Loucy (cell line): ENCODE data around the gene MRAP.

Experiments
- H2AFZ ChIP-seq: fragments of 200-600 bp; sonication (generic); 2 replicates; pipeline ENCODE4 v1.6.0; 2016; ENCODE audit warnings: antibody characterized with exemption, mild to moderate bottlenecking, low read length, moderate library complexity
- H3F3A ChIP-seq: fragments of 200-600 bp; 2 replicates; pipeline ENCODE4 v1.6.0; 2016; ENCODE audit warnings: antibody characterized with exemption, low read depth, mild to moderate bottlenecking
- H3K27me3 ChIP-seq: fragments of 200-600 bp; sonication (generic); 2 replicates; pipeline ENCODE4 v1.6.1; 2014; ENCODE audit warnings: low read length, mild to moderate bottlenecking; ENCODE audit not compliant: insufficient read depth, poor library complexity, severe bottlenecking
- H3K36me3 ChIP-seq: fragments of 200-600 bp; sonication (generic); 2 replicates; pipeline ENCODE4 v1.6.1; 2016; ENCODE audit warnings: low read length; ENCODE audit not compliant: insufficient read depth
- H3K4me1 ChIP-seq: fragments of 200-600 bp; sonication (generic); 2 replicates; pipeline ENCODE4 v1.5.1; 2014; ENCODE audit warnings: low read length, mild to moderate bottlenecking; ENCODE audit not compliant: insufficient read depth, poor library complexity, severe bottlenecking
- H3K4me2 ChIP-seq: fragments of 200-600 bp; sonication (generic); 2 replicates; pipeline ENCODE4 v1.6.0; 2014; ENCODE audit warnings: antibody characterized with exemption, low read length, low read depth, mild to moderate bottlenecking; ENCODE audit not compliant: poor library complexity, severe bottlenecking
- H3K4me3 ChIP-seq: fragments of 200-600 bp; sonication (generic); 2 replicates; pipeline ENCODE4 v1.5.1; 2014; ENCODE audit warnings: low read length, mild to moderate bottlenecking, mixed read lengths; ENCODE audit not compliant: poor library complexity, severe bottlenecking
- H3K79me2 ChIP-seq: fragments of 200-600 bp; sonication (generic); 2 replicates; pipeline ENCODE4 v1.6.1; 2014; ENCODE audit warnings: low read length; ENCODE audit not compliant: insufficient read depth
- H3K9ac ChIP-seq: fragments of 200-600 bp; sonication (generic); 2 replicates; pipeline ENCODE4 v1.6.0; 2014; ENCODE audit warnings: mild to moderate bottlenecking, low read depth, low read length, moderate library complexity; ENCODE audit not compliant: poor library complexity, severe bottlenecking
- H3K9me2 ChIP-seq: fragments of 200-600 bp; sonication (generic); replicated peaks from 2 replicates; pipeline ENCODE4 v1.6.1; 2016; ENCODE audit warnings: low read depth, low read length, mixed read lengths
- H3K9me3 ChIP-seq: fragments of 200-600 bp; sonication (generic); 2 replicates; pipeline ENCODE4 v1.6.1; 2014; ENCODE audit warnings: mild to moderate bottlenecking, antibody characterized with exemption, low read length, low read depth; ENCODE audit not compliant: insufficient read depth
- H4K20me1 ChIP-seq: fragments of 200-600 bp; sonication (generic); 2 replicates; pipeline ENCODE4 v1.6.0; 2014; ENCODE audit warnings: antibody characterized with exemption, low read length, mild to moderate bottlenecking; ENCODE audit not compliant: insufficient read depth, poor library complexity, severe bottlenecking
- EZH2phosphoT487 ChIP-seq: fragments of 200-600 bp; IDR thresholded peaks from 2 replicates; pipeline ENCODE4 v1.6.1; 2018; ENCODE audit warnings: antibody characterized with exemption, mild to moderate bottlenecking, moderate library complexity, borderline replicate concordance
- TF ChIP-seq, protein P1 (sequence below): fragments of 200-600 bp; sonication (generic); conservative IDR thresholded peaks from 2 replicates; pipeline ENCODE4 v1.5.1; 2014; ENCODE audit warnings: mild to moderate bottlenecking, antibody characterized with exemption, low read length

MRAP gene

DNA sequence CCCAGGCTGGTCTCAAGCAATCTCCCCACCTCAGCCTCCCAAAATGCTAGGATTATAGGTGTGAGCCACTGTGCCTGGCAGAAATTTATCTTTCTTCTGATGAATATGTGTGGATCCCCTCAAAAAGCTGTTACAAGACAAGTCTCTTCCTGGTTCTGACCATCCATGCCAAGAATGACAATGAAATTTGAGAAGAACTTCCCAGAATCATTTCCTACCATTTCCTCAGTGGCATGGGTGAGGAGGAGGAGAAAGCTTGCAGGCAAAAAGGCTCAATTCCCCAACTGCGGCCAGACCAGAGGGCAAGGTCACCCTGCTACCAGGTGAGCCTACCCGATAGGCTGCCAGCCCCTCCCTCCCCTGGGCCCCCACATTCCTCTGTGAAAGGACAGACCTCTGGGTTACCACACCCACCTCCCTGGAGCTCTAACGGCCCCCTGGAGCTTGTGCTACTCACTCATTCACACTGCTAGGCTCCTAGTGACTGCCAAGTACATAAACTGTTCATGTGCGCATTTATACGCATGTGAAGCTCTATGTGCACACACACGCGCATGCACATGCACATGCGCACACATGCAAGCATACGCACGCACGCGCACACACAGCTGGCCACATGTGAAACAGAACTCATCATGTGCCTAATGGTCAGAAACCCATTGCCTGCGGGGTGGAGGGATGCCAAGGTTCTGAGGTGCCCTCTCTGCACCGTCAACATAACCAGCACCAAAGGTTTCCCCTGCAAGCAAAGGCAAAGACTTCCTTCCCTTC lies 17.0 kb downstream of the MRAP start:
- Histone ChIP-seq H3K79me2 (no peaks in the 10 kb centered on the region), H3F3A (no peaks in the 10 kb centered on the region), H3K4me2 (no peak overlapping the region), H3K9me3 (no peaks in the 10 kb centered on the region), H4K20me1 (no peaks in the 10 kb centered on the region), H2AFZ (no peak overlapping the region), H3K4me1 (no peaks in the 10 kb centered on the region), H3K9ac (no peak overlapping the region), H3K27me3 (no peaks in the 10 kb centered on the region), H3K4me3 (no peak overlapping the region), H3K36me3 (peaks cover 8% of the 10 kb centered on the region; the same call in 1 of the 2 replicates), H3K9me2 (no peaks in the 10 kb centered on the region)
- no peak for TF ChIP-seq EZH2phosphoT487
- TF ChIP-seq, protein P1, sequence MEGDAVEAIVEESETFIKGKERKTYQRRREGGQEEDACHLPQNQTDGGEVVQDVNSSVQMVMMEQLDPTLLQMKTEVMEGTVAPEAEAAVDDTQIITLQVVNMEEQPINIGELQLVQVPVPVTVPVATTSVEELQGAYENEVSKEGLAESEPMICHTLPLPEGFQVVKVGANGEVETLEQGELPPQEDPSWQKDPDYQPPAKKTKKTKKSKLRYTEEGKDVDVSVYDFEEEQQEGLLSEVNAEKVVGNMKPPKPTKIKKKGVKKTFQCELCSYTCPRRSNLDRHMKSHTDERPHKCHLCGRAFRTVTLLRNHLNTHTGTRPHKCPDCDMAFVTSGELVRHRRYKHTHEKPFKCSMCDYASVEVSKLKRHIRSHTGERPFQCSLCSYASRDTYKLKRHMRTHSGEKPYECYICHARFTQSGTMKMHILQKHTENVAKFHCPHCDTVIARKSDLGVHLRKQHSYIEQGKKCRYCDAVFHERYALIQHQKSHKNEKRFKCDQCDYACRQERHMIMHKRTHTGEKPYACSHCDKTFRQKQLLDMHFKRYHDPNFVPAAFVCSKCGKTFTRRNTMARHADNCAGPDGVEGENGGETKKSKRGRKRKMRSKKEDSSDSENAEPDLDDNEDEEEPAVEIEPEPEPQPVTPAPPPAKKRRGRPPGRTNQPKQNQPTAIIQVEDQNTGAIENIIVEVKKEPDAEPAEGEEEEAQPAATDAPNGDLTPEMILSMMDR, result no peak

DNA sequence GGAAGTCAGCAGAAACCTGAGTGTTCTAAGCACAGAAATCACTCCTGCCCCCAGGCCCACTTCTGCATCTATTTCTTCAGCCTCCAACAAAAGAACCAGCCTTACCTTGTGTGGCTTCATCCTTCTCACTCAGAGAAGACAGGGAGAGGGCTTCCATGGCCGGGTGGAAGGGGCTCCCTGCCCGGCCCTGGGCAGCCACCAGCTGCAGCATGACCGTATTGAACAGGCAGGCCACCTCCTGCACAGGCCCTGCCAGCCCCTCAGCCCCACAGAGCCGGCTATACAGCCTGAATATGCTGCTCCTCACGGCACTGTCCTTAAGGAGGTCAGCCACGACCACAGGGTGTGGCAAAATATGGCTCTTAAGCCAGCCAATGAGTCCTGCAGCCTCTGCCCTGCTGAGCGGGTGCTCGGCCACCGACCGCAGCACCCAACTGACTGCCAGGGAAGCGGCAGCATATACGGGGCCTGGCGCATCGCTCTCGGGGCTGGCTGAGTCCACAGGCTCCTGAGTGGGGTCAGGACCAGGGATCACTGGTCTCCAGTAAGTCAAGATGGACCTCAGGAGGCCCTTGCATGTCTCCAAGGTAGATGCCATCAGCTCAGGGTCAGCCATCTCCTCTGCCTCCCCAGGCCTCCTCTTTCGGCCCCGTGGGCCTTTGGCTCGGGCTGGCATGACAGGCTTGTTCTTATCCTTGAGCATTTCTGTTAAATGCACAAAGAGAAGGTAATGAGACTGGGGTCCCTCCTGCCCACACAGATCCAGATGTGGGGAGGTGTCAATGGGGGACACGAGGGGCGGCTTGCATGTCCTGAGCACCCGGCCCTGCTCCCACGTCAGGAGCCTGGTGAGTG lies 17.9 kb downstream of the MRAP start:
- Histone ChIP-seq H3K36me3 (peaks cover 16% of the 10 kb centered on the region; the same call in 1 of the 2 replicates), H3K9ac (no peak overlapping the region), H3K4me3 (no peak overlapping the region), H3K79me2 (no peaks in the 10 kb centered on the region), H3K27me3 (no peaks in the 10 kb centered on the region), H2AFZ (no peak overlapping the region), H3F3A (no peaks in the 10 kb centered on the region), H3K9me2 (no peaks in the 10 kb centered on the region), H3K4me2 (no peak overlapping the region), H4K20me1 (no peaks in the 10 kb centered on the region), H3K9me3 (no peaks in the 10 kb centered on the region), H3K4me1 (no peaks in the 10 kb centered on the region)
- TF ChIP-seq, protein P1, result no peak
- no peak for TF ChIP-seq EZH2phosphoT487

DNA sequence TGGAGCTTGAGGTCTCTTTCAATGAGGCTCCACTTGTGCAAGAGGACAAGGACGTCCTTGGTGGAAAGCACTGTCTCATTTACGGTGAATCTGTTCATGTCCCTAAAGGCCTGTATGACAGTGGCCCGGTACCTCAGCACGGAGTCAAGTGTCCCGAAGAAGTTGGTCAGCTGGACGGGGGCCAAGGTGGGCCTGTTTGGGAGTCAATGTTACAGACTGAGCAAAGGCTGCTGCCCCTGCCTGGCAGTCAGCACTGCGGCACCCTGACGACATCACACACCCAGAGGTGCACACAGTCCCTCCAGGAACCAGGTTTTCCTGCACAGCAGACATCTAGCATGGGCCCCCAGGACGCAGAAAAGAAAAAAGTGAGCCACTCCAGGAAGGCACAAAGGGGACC lies 19.1 kb downstream of the MRAP start:
- H3K9me3 ChIP-seq, result no peaks in the 10 kb centered on the region
- peaks cover 19% of the 10 kb centered on the region; the same call in 1 of the 2 replicates for H3K36me3 ChIP-seq
- H3K4me1 ChIP-seq, result no peaks in the 10 kb centered on the region
- no peak overlapping the region for H2AFZ ChIP-seq
- H4K20me1 ChIP-seq, result no peaks in the 10 kb centered on the region
- no peaks in the 10 kb centered on the region for H3K79me2 ChIP-seq
- TF ChIP-seq, protein P1, result no peak
- TF ChIP-seq EZH2phosphoT487, result no peak
- H3K9me2 ChIP-seq, result no peaks in the 10 kb centered on the region
- H3K9ac ChIP-seq, result no peak overlapping the region
- H3K4me2 ChIP-seq, result no peak overlapping the region
- no peaks in the 10 kb centered on the region for H3F3A ChIP-seq
- no peaks in the 10 kb centered on the region for H3K27me3 ChIP-seq
- H3K4me3 ChIP-seq, result no peak overlapping the region
